HepG2 (cell line): ENCODE measurements around the gene JOSD1. TPM values are rescaled to one million over a fixed set of nuclear protein-coding genes. Genes with fewer than 3 reads are reported as not detected.

Source experiments
- HDAC6 ChIP-seq: fragments of 200-600 bp; sonication (generic); IDR thresholded peaks from 2 replicates; pipeline ENCODE4 v1.7.0; 2017; ENCODE audit warnings: mild to moderate bottlenecking, antibody characterized with exemption, low read length, low read depth
- MEF2D ChIP-seq: sonication (generic); formaldehyde crosslinking; IDR thresholded peaks from 2 replicates; pipeline ENCODE4 v1.5.1; 2020; ENCODE audit warnings: mild to moderate bottlenecking, missing genetic modification reagents
- NFIC ChIP-seq: IDR thresholded peaks from 2 replicates; pipeline ENCODE4 v1.6.1; 2012; ENCODE audit warnings: mild to moderate bottlenecking, low read length, inconsistent platforms
- PHF5A ChIP-seq: IDR thresholded peaks from one replicate; pipeline ENCODE4 v1.6.1; 2018; ENCODE audit warnings: low read depth, missing genetic modification reagents; ENCODE audit not compliant: unreplicated experiment
- SMARCC2 ChIP-seq: fragments of 450-650 bp; IDR thresholded peaks from 2 replicates; pipeline ENCODE4 v1.6.1; 2017; ENCODE audit warnings: antibody characterized with exemption, mild to moderate bottlenecking
- ZFP90 ChIP-seq: sonication (generic); formaldehyde crosslinking; IDR thresholded peaks from 2 replicates; pipeline ENCODE4 v1.8.0; 2022; ENCODE audit warnings: missing genetic modification reagents, mild to moderate bottlenecking, inconsistent platforms, borderline replicate concordance
- ZKSCAN8 ChIP-seq: IDR thresholded peaks from 2 replicates; pipeline ENCODE4 v1.6.1; 2016; ENCODE audit warnings: borderline replicate concordance, missing genetic modification reagents, missing compliant biosample characterization
- ZNF468 ChIP-seq: sonication (generic); formaldehyde crosslinking; IDR thresholded peaks from 2 replicates; pipeline ENCODE4 v1.8.0; 2022; ENCODE audit warnings: mild to moderate bottlenecking, moderate library complexity, missing genetic modification reagents
- ZNF572 ChIP-seq: sonication (generic); formaldehyde crosslinking; IDR thresholded peaks from 2 replicates; pipeline ENCODE4 v1.5.1; 2020; ENCODE audit warnings: mild to moderate bottlenecking, missing genetic modification reagents
- ZNF780A ChIP-seq: sonication (generic); formaldehyde crosslinking; IDR thresholded peaks from 2 replicates; pipeline ENCODE4 v1.8.0; 2022; ENCODE audit warnings: mild to moderate bottlenecking, missing genetic modification reagents, moderate library complexity
- polyA plus RNA-seq, 8 experiments: library from polyadenylated mRNA; depleted of rRNA in 3 of 8; stranded (reverse) in 7 of 8; unstranded in 1 of 8; fragments of >200 nt; fragmentation: Illumina TruSeq in 4 of 8; extraction: Trizol in 4 of 8; gene quantifications; 2 replicates each; pipeline versions ENCODE4 v1.2.1 to v1.2.3, GENCODE V29; 2011 to 2016; ENCODE audit warnings: low read depth in 4 of 8, missing spikeins in 1 of 8, mixed read lengths in 1 of 8; ENCODE audit not compliant: insufficient read depth in 1 of 8
- total RNA-seq, 5 experiments: library from RNA; depleted of rRNA; stranded (reverse); fragments of >200 nt; fragmentation: Illumina TruSeq; extraction: Trizol; gene quantifications; 2 replicates each; pipeline ENCODE4 v1.2.3, GENCODE V29; 2016; ENCODE audit warnings: low read depth in 1 of 5
- TF ChIP-seq, protein P1 (sequence below): sonication (generic); formaldehyde crosslinking; IDR thresholded peaks from 2 replicates; pipeline ENCODE4 v1.5.1; 2020; ENCODE audit warnings: missing genetic modification reagents, mild to moderate bottlenecking, borderline replicate concordance
- TF ChIP-seq, protein P2 (sequence below): sonication (generic); formaldehyde crosslinking; IDR thresholded peaks from 2 replicates; pipeline ENCODE4 v1.4.0; 2020; ENCODE audit warnings: missing genetic modification reagents, mild to moderate bottlenecking, borderline replicate concordance
- TF ChIP-seq, protein P3 (sequence below): sonication (generic); formaldehyde crosslinking; IDR thresholded peaks from 2 replicates; pipeline ENCODE4 v1.4.0; 2020; ENCODE audit warnings: missing genetic modification reagents
- TF ChIP-seq, protein P4 (sequence below), 2 experiments: sonication (generic) in 1 of 2; formaldehyde crosslinking in 1 of 2; IDR thresholded peaks; 2 replicates each; pipeline versions ENCODE4 v1.6.1 to v1.9.0; 2014 to 2022; ENCODE audit warnings: antibody characterized with exemption in 1 of 2, borderline replicate concordance in 1 of 2, inconsistent platforms in 1 of 2, low read depth in 1 of 2, missing genetic modification reagents in 1 of 2
- TF ChIP-seq, protein P5 (sequence below): sonication (generic); formaldehyde crosslinking; conservative IDR thresholded peaks from 2 replicates; pipeline ENCODE4 v1.4.0; 2020; ENCODE audit warnings: missing genetic modification reagents

The JOSD1 gene
- total and polyA plus RNA-seq, 2 of the 13 experiments (the other 11 are each of a cell fraction or from before 2014, with no cell fraction given) = 31.7 to 38.4 TPM

DNA sequence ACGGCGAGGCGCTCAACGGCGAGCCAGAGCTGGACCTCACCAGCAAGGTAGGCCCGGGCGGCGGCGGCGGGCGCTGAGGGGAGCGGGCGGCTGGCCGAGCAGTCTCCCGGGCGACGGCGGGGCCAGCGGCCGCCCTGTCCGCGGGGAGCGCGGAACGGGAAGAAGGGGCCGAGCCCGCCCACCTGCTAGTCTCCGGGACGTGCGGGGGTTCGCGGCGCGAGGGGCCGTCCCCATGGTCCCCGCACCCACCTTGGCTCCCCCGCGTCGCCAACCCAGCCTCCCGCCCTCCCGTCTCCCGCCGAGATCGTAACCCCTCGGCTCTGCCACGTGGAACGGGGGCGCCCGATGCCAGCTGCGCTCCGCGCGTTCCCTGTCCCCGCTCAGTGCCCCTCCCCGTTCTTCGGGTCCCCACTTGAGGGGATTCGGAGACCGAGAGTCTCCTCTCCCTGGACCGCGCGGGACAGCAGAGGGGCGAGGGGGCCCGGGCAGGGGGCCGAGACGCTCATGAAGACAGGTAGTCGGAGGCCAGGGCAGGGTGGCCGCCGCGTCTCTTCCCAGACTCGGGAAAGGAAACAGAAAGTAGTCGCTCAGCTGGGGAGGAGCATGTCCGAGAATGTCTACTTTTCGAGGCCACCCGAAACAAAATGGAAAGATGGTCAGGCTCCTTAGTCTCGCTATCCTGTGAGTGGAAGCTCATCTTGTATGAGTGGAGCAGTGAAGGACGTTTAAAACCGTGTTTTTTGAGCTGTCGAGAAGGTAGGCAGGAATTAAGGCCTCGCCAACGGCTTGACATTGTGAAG lies 5.6 kb upstream of the JOSD1 start (continued):
- TF ChIP-seq, protein P1, sequence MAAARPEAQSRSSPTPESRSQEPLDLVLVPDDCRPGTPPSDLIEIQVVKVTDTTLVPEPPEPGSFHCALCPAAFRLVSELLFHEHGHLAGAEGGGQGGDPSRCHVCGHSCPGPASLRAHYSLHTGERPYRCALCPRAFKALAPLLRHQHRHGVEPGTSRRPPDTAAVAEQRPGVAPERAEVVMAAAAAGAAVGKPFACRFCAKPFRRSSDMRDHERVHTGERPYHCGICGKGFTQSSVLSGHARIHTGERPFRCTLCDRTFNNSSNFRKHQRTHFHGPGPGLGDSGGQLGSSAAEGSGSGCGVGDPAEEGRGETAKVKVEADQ = no peak
- 0 out of 2 replicates have a peak, but pooled peaks have one; percentile 30 for TF ChIP-seq ZNF468 (CRISPR knock-in tag)
- TF ChIP-seq, protein P2, sequence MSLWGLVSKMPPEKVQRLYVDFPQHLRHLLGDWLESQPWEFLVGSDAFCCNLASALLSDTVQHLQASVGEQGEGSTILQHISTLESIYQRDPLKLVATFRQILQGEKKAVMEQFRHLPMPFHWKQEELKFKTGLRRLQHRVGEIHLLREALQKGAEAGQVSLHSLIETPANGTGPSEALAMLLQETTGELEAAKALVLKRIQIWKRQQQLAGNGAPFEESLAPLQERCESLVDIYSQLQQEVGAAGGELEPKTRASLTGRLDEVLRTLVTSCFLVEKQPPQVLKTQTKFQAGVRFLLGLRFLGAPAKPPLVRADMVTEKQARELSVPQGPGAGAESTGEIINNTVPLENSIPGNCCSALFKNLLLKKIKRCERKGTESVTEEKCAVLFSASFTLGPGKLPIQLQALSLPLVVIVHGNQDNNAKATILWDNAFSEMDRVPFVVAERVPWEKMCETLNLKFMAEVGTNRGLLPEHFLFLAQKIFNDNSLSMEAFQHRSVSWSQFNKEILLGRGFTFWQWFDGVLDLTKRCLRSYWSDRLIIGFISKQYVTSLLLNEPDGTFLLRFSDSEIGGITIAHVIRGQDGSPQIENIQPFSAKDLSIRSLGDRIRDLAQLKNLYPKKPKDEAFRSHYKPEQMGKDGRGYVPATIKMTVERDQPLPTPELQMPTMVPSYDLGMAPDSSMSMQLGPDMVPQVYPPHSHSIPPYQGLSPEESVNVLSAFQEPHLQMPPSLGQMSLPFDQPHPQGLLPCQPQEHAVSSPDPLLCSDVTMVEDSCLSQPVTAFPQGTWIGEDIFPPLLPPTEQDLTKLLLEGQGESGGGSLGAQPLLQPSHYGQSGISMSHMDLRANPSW (CRISPR knock-in tag) = no peak
- TF ChIP-seq HDAC6 = no peak
- TF ChIP-seq ZNF572 (CRISPR knock-in tag) = no peak
- TF ChIP-seq, protein P3, sequence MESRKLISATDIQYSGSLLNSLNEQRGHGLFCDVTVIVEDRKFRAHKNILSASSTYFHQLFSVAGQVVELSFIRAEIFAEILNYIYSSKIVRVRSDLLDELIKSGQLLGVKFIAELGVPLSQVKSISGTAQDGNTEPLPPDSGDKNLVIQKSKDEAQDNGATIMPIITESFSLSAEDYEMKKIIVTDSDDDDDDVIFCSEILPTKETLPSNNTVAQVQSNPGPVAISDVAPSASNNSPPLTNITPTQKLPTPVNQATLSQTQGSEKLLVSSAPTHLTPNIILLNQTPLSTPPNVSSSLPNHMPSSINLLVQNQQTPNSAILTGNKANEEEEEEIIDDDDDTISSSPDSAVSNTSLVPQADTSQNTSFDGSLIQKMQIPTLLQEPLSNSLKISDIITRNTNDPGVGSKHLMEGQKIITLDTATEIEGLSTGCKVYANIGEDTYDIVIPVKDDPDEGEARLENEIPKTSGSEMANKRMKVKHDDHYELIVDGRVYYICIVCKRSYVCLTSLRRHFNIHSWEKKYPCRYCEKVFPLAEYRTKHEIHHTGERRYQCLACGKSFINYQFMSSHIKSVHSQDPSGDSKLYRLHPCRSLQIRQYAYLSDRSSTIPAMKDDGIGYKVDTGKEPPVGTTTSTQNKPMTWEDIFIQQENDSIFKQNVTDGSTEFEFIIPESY (CRISPR knock-in tag) = no peak
- TF ChIP-seq ZFP90 (CRISPR knock-in tag) = 0 out of 2 replicates have a peak, but pooled peaks have one; percentile 31
- TF ChIP-seq, protein P4, sequence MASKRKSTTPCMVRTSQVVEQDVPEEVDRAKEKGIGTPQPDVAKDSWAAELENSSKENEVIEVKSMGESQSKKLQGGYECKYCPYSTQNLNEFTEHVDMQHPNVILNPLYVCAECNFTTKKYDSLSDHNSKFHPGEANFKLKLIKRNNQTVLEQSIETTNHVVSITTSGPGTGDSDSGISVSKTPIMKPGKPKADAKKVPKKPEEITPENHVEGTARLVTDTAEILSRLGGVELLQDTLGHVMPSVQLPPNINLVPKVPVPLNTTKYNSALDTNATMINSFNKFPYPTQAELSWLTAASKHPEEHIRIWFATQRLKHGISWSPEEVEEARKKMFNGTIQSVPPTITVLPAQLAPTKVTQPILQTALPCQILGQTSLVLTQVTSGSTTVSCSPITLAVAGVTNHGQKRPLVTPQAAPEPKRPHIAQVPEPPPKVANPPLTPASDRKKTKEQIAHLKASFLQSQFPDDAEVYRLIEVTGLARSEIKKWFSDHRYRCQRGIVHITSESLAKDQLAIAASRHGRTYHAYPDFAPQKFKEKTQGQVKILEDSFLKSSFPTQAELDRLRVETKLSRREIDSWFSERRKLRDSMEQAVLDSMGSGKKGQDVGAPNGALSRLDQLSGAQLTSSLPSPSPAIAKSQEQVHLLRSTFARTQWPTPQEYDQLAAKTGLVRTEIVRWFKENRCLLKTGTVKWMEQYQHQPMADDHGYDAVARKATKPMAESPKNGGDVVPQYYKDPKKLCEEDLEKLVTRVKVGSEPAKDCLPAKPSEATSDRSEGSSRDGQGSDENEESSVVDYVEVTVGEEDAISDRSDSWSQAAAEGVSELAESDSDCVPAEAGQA (IDR thresholded peaks at IDR 0.05; ENCODE audit: low read depth) = no peak
- TF ChIP-seq, protein P4 (CRISPR knock-in tag; IDR thresholded peaks at IDR 0.05; ENCODE audit: borderline replicate concordance) = no peak
- TF ChIP-seq PHF5A (CRISPR knock-in tag) = no peak
- TF ChIP-seq NFIC = no peak
- TF ChIP-seq ZNF780A = no peak
- no peak for TF ChIP-seq ZKSCAN8 (CRISPR knock-in tag)
- TF ChIP-seq, protein P5, sequence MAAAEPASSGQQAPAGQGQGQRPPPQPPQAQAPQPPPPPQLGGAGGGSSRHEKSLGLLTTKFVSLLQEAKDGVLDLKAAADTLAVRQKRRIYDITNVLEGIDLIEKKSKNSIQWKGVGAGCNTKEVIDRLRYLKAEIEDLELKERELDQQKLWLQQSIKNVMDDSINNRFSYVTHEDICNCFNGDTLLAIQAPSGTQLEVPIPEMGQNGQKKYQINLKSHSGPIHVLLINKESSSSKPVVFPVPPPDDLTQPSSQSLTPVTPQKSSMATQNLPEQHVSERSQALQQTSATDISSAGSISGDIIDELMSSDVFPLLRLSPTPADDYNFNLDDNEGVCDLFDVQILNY (CRISPR knock-in tag) = no peak
- no peak for TF ChIP-seq MEF2D (CRISPR knock-in tag)
- no peak for TF ChIP-seq SMARCC2
